Neural cell (in vitro differentiated cells): ENCODE data around the gene CFAP221. TPM values are rescaled to one million over a fixed set of nuclear protein-coding genes. Genes with fewer than 3 reads are reported as not detected.

ENCODE experiments used
- H2AFZ ChIP-seq: fragments of 200-600, 300-800 bp; sonication (generic), shearing (Covaris generic); 2 replicates; pipeline ENCODE4 v1.6.0; 2014; ENCODE audit warnings: low read depth, mild to moderate bottlenecking, antibody characterized with exemption, low read length, moderate library complexity
- H3F3A ChIP-seq: fragments of 200-600 bp; shearing (Covaris generic); 2 replicates; pipeline ENCODE4 v1.6.1; 2016; ENCODE audit warnings: mild to moderate bottlenecking, moderate library complexity, mixed read lengths, antibody characterized with exemption, low read length; ENCODE audit not compliant: insufficient read depth, poor library complexity, severe bottlenecking
- H3K27ac ChIP-seq: fragments of 200-600, 300-800 bp; sonication (generic), shearing (Covaris generic); 2 replicates; pipeline ENCODE4 v1.5.1; 2014; ENCODE audit warnings: mild to moderate bottlenecking, low read length, moderate library complexity
- H3K27me3 ChIP-seq: fragments of 300-800, 200-600 bp; sonication (generic), shearing (Covaris generic); 2 replicates; pipeline ENCODE4 v1.6.0; 2014; ENCODE audit warnings: mild to moderate bottlenecking, low read depth, low read length, moderate library complexity; ENCODE audit not compliant: insufficient read depth
- H3K36me3 ChIP-seq: fragments of 300-800, 200-600 bp; sonication (generic), shearing (Covaris generic); 2 replicates; pipeline ENCODE4 v1.5.1; 2014; ENCODE audit warnings: mild to moderate bottlenecking, antibody characterized with exemption, low read length, moderate library complexity; ENCODE audit not compliant: insufficient read depth
- H3K4me2 ChIP-seq: fragments of 300-800, 200-600 bp; sonication (generic), shearing (Covaris generic); 2 replicates; pipeline ENCODE4 v1.6.0; 2014; ENCODE audit warnings: mild to moderate bottlenecking, low read length
- H3K4me3 ChIP-seq: fragments of 300-800, 200-600 bp; sonication (generic), shearing (Covaris generic); 2 replicates; pipeline ENCODE4 v1.5.1; 2014; ENCODE audit warnings: mild to moderate bottlenecking, low read length, moderate library complexity
- H3K79me2 ChIP-seq: fragments of 200-600 bp; shearing (Covaris generic); replicated peaks from 2 replicates; pipeline ENCODE4 v1.6.0; 2014; ENCODE audit warnings: mild to moderate bottlenecking, low read length, moderate library complexity; ENCODE audit not compliant: insufficient read depth
- H3K9ac ChIP-seq: fragments of 300-800, 200-600 bp; sonication (generic), shearing (Covaris generic); 2 replicates; pipeline ENCODE4 v1.6.1; 2016; ENCODE audit warnings: mild to moderate bottlenecking, low read length, mixed read lengths
- H3K9me2 ChIP-seq: fragments of 200-600 bp; shearing (Covaris generic); 2 replicates; pipeline ENCODE4 v1.6.1; 2016; ENCODE audit warnings: mild to moderate bottlenecking, low read length, mixed read lengths; ENCODE audit not compliant: insufficient read depth
- H3K9me3 ChIP-seq: fragments of 200-600, 300-800 bp; sonication (generic), shearing (Covaris generic); 2 replicates; pipeline ENCODE4 v1.6.1; 2016; ENCODE audit warnings: mild to moderate bottlenecking, mixed run types, low read length, moderate library complexity, mixed read lengths
- H4K20me1 ChIP-seq: fragments of 200-600 bp; shearing (Covaris generic); 2 replicates; pipeline ENCODE4 v1.6.1; 2016; ENCODE audit warnings: mild to moderate bottlenecking, mixed run types; ENCODE audit not compliant: insufficient read depth
- EP300 ChIP-seq: fragments of 450-650 bp; conservative IDR thresholded peaks from 2 replicates; pipeline ENCODE4 v1.6.1; 2014; ENCODE audit warnings: antibody characterized with exemption, mild to moderate bottlenecking, moderate library complexity; ENCODE audit not compliant: poor library complexity, severe bottlenecking
- EZH2 ChIP-seq: fragments of 200-600, 300-800 bp; shearing (Covaris generic), sonication (generic); IDR thresholded peaks from 2 replicates; pipeline ENCODE4 v1.6.1; 2014; ENCODE audit warnings: antibody characterized with exemption, low read length, borderline replicate concordance, mild to moderate bottlenecking; ENCODE audit not compliant: insufficient read depth, poor library complexity, severe bottlenecking
- MXI1 ChIP-seq: fragments of 450-650 bp; conservative IDR thresholded peaks from 2 replicates; pipeline ENCODE4 v1.6.1; 2014; ENCODE audit warnings: antibody characterized with exemption, mild to moderate bottlenecking; ENCODE audit not compliant: poor library complexity, severe bottlenecking
- POLR2AphosphoS5 ChIP-seq: IDR thresholded peaks from 2 replicates; pipeline ENCODE4 v1.6.1; 2012
- RAD21 ChIP-seq: fragments of 450-650 bp; conservative IDR thresholded peaks from 2 replicates; pipeline ENCODE4 v1.6.1; 2014; ENCODE audit warnings: antibody characterized with exemption, mild to moderate bottlenecking, moderate library complexity
- SMC3 ChIP-seq: fragments of 450-650 bp; conservative IDR thresholded peaks from 2 replicates; pipeline ENCODE4 v1.6.1; 2014; ENCODE audit warnings: antibody characterized with exemption, mild to moderate bottlenecking, moderate library complexity; ENCODE audit not compliant: poor library complexity
- TAF1 ChIP-seq: IDR thresholded peaks from 2 replicates; pipeline ENCODE4 v1.6.1; 2012; ENCODE audit warnings: low read depth
- polyA plus RNA-seq: library from polyadenylated mRNA; depleted of rRNA; stranded (reverse); fragments of >200 nt; gene quantifications from 2 replicates; pipeline ENCODE4 v1.2.3, GENCODE V29; 2014
- TF ChIP-seq, protein P1 (sequence below): IDR thresholded peaks from 2 replicates; pipeline ENCODE4 v1.6.1; 2012; ENCODE audit warnings: borderline replicate concordance
- TF ChIP-seq, protein P2 (sequence below): fragments of 450-650 bp; IDR thresholded peaks from 2 replicates; pipeline ENCODE4 v1.5.1; 2014; ENCODE audit warnings: antibody characterized with exemption, mild to moderate bottlenecking, moderate library complexity; ENCODE audit not compliant: poor library complexity, severe bottlenecking

CFAP221 gene
- polyA plus RNA-seq, 1 donor from 2014 or later = 7.0 TPM

DNA sequence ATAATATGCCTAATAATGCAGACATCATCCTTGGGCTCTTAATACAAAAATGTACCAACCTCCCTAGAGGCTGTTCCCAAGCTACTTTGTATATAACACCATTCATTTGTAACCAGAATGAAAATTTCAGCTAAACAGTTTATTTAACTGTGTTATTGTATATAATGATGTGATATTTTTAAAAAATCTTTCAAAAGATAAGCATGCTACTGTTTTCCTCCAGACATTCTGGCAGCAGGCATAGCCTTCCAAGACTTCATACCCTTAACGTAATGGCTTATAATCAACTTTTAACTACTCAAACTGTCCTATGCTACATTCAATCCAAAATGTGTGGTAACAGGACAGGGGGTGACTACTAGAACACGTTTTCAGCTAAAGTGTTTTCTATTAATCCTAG is 21.2 kb downstream of the CFAP221 start:
- Histone ChIP-seq H3K79me2 (no peaks in the 10 kb centered on the region), H3K27ac (no peak overlapping the region), H3K4me3 (no peak overlapping the region), H3K4me2 (no peak overlapping the region), H4K20me1 (no peaks in the 10 kb centered on the region), H3K9me2 (no peaks in the 10 kb centered on the region), H3K9me3 (no peaks in the 10 kb centered on the region), H3F3A (no peaks in the 10 kb centered on the region), H3K36me3 (no peaks in the 10 kb centered on the region), H3K9ac (no peak overlapping the region), H2AFZ (no peak overlapping the region), H3K27me3 (no peaks in the 10 kb centered on the region)
- TF ChIP-seq, protein P1, sequence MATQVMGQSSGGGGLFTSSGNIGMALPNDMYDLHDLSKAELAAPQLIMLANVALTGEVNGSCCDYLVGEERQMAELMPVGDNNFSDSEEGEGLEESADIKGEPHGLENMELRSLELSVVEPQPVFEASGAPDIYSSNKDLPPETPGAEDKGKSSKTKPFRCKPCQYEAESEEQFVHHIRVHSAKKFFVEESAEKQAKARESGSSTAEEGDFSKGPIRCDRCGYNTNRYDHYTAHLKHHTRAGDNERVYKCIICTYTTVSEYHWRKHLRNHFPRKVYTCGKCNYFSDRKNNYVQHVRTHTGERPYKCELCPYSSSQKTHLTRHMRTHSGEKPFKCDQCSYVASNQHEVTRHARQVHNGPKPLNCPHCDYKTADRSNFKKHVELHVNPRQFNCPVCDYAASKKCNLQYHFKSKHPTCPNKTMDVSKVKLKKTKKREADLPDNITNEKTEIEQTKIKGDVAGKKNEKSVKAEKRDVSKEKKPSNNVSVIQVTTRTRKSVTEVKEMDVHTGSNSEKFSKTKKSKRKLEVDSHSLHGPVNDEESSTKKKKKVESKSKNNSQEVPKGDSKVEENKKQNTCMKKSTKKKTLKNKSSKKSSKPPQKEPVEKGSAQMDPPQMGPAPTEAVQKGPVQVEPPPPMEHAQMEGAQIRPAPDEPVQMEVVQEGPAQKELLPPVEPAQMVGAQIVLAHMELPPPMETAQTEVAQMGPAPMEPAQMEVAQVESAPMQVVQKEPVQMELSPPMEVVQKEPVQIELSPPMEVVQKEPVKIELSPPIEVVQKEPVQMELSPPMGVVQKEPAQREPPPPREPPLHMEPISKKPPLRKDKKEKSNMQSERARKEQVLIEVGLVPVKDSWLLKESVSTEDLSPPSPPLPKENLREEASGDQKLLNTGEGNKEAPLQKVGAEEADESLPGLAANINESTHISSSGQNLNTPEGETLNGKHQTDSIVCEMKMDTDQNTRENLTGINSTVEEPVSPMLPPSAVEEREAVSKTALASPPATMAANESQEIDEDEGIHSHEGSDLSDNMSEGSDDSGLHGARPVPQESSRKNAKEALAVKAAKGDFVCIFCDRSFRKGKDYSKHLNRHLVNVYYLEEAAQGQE = no peak
- TF ChIP-seq SMC3 = no peak
- no peak for TF ChIP-seq TAF1
- no peak for TF ChIP-seq RAD21
- TF ChIP-seq POLR2AphosphoS5 = no peak
- TF ChIP-seq EP300 = no peak
- TF ChIP-seq, protein P2, sequence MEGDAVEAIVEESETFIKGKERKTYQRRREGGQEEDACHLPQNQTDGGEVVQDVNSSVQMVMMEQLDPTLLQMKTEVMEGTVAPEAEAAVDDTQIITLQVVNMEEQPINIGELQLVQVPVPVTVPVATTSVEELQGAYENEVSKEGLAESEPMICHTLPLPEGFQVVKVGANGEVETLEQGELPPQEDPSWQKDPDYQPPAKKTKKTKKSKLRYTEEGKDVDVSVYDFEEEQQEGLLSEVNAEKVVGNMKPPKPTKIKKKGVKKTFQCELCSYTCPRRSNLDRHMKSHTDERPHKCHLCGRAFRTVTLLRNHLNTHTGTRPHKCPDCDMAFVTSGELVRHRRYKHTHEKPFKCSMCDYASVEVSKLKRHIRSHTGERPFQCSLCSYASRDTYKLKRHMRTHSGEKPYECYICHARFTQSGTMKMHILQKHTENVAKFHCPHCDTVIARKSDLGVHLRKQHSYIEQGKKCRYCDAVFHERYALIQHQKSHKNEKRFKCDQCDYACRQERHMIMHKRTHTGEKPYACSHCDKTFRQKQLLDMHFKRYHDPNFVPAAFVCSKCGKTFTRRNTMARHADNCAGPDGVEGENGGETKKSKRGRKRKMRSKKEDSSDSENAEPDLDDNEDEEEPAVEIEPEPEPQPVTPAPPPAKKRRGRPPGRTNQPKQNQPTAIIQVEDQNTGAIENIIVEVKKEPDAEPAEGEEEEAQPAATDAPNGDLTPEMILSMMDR = no peak
- TF ChIP-seq EZH2 = no peak
- no peak for TF ChIP-seq MXI1

DNA sequence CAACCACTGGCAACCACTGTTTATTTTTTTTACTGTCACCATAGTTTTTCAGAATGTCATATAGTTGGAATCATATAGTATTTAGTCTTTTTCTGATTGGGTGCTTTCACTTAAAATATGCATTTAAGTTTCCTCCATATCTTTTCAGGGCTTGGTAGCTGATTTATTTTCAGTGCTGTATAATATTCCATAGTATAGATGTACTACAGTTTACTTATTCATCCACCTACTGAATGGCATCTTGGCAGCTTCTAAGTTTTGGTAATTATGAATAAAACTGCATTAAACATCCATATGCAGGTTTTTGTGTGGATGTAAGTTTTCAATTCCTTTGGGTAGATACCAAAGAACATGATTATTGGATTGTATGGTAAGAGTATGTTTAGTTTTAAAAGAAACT is 23.0 kb downstream of the CFAP221 start:
- Histone ChIP-seq H3K4me3 (no peak overlapping the region), H3K4me2 (no peak overlapping the region), H3K9ac (no peak overlapping the region), H3K9me2 (no peaks in the 10 kb centered on the region), H3K27ac (no peak overlapping the region), H3K9me3 (no peaks in the 10 kb centered on the region), H3K27me3 (no peaks in the 10 kb centered on the region), H3K36me3 (no peaks in the 10 kb centered on the region), H4K20me1 (no peaks in the 10 kb centered on the region), H3F3A (no peaks in the 10 kb centered on the region), H3K79me2 (no peaks in the 10 kb centered on the region), H2AFZ (no peak overlapping the region)
- TF ChIP-seq MXI1 = no peak
- TF ChIP-seq EP300 = no peak
- TF ChIP-seq SMC3 = no peak
- TF ChIP-seq, protein P1 = no peak
- no peak for TF ChIP-seq POLR2AphosphoS5
- no peak for TF ChIP-seq EZH2
